Caco-2 (cell line): Measurements from ENCODE around the gene CCDC134. TPM values are rescaled to one million over a fixed set of nuclear protein-coding genes. Genes with fewer than 3 reads are reported as not detected.

Experiments
- BruUV-seq: library from RNA; stranded (reverse); fragments of 400-500 nt; replicated peaks from 2 replicates; lab custom pipeline; 2021; lab: Mats Ljungman, UMichigan
- CTCF ChIA-PET: fragments of 300-600 bp; sonication (Branson Sonifier 250); formaldehyde crosslinking; loops from one replicate; lab custom pipeline; 2022; ENCODE audit warnings: antibody characterized with exemption; lab: Charles Lee
- POLR2A ChIA-PET: fragments of 300-600 bp; sonication (Branson Sonifier 250); formaldehyde crosslinking; loops from one replicate; lab custom pipeline; 2022; ENCODE audit warnings: antibody characterized with exemption; lab: Charles Lee
- DNase-seq, 2 experiments: peaks; one replicate each; pipeline versions ENCODE4 v3.0.0 to v3.0.0-alpha.2; 2020 to 2022
- H3K27me3 ChIP-seq: replicated peaks from 2 replicates; pipeline ENCODE4 v1.6.0; 2011; ENCODE audit warnings: low read length; ENCODE audit not compliant: control insufficient read depth, insufficient read depth
- H3K36me3 ChIP-seq: 2 replicates; pipeline ENCODE4 v1.5.1; 2011; ENCODE audit warnings: low read length; ENCODE audit not compliant: control insufficient read depth, insufficient read depth
- H3K4me1 ChIP-seq: fragments of 250-450 bp; sonication (Bioruptor Pico); 2 replicates; pipeline ENCODE4 v1.5.1; 2020; ENCODE audit warnings: mild to moderate bottlenecking
- H3K4me3 ChIP-seq: 2 replicates; pipeline ENCODE4 v1.5.1; 2011; ENCODE audit warnings: low read depth, mild to moderate bottlenecking, control low read depth, low read length
- H3K9me3 ChIP-seq: fragments of 250-450 bp; sonication (Bioruptor Pico); 2 replicates; pipeline ENCODE4 v1.5.1; 2020; ENCODE audit warnings: mild to moderate bottlenecking, moderate library complexity
- H3K27ac Mint-ChIP-seq: one replicate; pipeline ENCODE4 v1.8.0; 2022; ENCODE audit warnings: mixed read lengths; ENCODE audit not compliant: unreplicated experiment
- H3K27me3 Mint-ChIP-seq: one replicate; pipeline ENCODE4 v1.8.0; 2022; ENCODE audit warnings: mixed read lengths; ENCODE audit not compliant: insufficient read depth, unreplicated experiment
- H3K36me3 Mint-ChIP-seq: one replicate; pipeline ENCODE4 v1.8.0; 2022; ENCODE audit warnings: mild to moderate bottlenecking, mixed read lengths; ENCODE audit not compliant: insufficient read depth, unreplicated experiment
- H3K4me1 Mint-ChIP-seq: one replicate; pipeline ENCODE4 v1.8.0; 2022; ENCODE audit warnings: low read depth, mixed read lengths; ENCODE audit not compliant: unreplicated experiment
- H3K4me3 Mint-ChIP-seq: one replicate; pipeline ENCODE4 v1.8.0; 2022; ENCODE audit warnings: mild to moderate bottlenecking, moderate library complexity, mixed read lengths; ENCODE audit not compliant: unreplicated experiment
- H3K9me3 Mint-ChIP-seq: one replicate; pipeline ENCODE4 v1.8.0; 2022; ENCODE audit warnings: mixed read lengths; ENCODE audit not compliant: unreplicated experiment
- CTCF ChIP-seq, 2 experiments: fragments of 200-600 bp in 1 of 2; IDR thresholded peaks; 1 replicate in 1 of 2; 2 replicates in 1 of 2; pipeline versions ENCODE4 v1.5.1 to v1.8.0; 2011 to 2022; ENCODE audit warnings: antibody characterized with exemption in 1 of 2, control low read depth in 1 of 2, inconsistent platforms in 1 of 2, low read depth in 1 of 2, low read length in 1 of 2, mild to moderate bottlenecking in 1 of 2, moderate library complexity in 1 of 2; ENCODE audit not compliant: insufficient read depth in 1 of 2, severe bottlenecking in 1 of 2, unreplicated experiment in 1 of 2
- intact Hi-C: fragments of 100-400 bp; cut with micrococcal nuclease; formaldehyde crosslinking; loops from one replicate; pipeline ENCODE4 v1.10.0; 2022; ENCODE audit not compliant: unreplicated experiment
- total RNA-seq: library from RNA; stranded (reverse); gene quantifications from 2 replicates; pipeline ENCODE4 v1.2.3, GENCODE V29; 2022

CCDC134 gene
- total RNA-seq, 1 experiment from 2014 or later: 24.8 TPM

DNA sequence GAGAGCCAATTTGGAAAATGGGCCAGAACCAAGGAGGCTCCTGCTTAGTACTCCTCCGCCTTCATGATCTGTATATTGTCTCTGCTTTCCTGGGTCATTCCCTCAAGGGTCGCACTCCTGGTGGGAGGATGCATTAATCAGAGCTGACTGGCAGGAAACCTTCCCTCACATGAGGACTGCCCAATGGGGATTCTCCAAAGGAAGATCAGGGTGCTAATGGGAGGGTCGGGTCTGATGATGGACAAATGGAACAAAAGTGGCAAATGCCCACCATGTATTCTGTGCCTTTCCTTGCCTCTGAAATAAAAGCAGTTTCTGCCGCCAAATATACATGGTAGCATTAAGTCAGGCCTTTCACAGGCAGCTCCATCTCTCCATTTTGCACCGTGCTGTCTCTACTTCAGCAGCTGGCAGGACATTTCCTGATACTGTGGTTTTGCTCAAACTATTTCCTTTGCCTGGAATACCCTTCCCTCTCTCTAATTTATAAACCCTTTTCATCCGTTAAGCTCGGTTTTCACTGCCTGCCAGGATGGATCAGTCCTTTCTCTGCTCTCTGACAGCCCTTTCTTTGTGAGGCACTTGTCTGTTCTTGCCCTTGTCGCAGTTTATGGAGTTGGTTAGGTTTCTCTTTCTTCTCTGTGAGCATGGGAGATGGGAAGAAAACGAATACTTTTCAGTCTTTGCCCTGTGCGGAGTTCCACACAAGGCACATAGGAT is 45.9 kb downstream of the CCDC134 start:
- no peaks in the 10 kb centered on the region for H3K27me3 ChIP-seq
- Mint-ChIP-seq H3K4me3 (peak overlapping the region; percentile 35), H3K27ac (peak overlapping the region; percentile 78), H3K4me1 (peaks cover 33% of the 10 kb centered on the region), H3K9me3 (no peaks in the 10 kb centered on the region), H3K27me3 (no peaks in the 10 kb centered on the region), H3K36me3 (peaks cover 23% of the 10 kb centered on the region)
- no peaks in the 10 kb centered on the region for H3K9me3 ChIP-seq
- no peak for DNase-seq
- no peak overlapping the region for H3K4me3 ChIP-seq
- ChIA-PET CTCF (interaction anchor here (0.6 to 1.7 kb wide), 6 partner anchors 11 to 149 kb away, joined by 3 to 6 read pairs (median 4); partner anchors contain the start of genes CENPM and SREBF2), POLR2A (interaction anchor here (0.6 to 1.6 kb wide), 5 partner anchors 12 to 100 kb away, joined by 3 to 18 read pairs (median 4); partner anchors contain the start of genes CCDC134, CENPM and SREBF2)
- BruUV-seq: no TSS peak
- H3K4me1 ChIP-seq: peaks cover 69% of the 10 kb centered on the region
- no peaks in the 10 kb centered on the region for H3K36me3 ChIP-seq
- TF ChIP-seq CTCF (IDR thresholded peaks at IDR 0.05; ENCODE audit: insufficient read depth in 1 of 2, low read depth in 1 of 2, low read length in 1 of 2, severe bottlenecking in 1 of 2, unreplicated experiment in 1 of 2): no peak
- intact Hi-C loops: loop anchor here (1.0 to 5.0 kb wide), 2 partner anchors 14 to 226 kb away; partner anchors contain the start of genes NAGA and PHETA2

DNA sequence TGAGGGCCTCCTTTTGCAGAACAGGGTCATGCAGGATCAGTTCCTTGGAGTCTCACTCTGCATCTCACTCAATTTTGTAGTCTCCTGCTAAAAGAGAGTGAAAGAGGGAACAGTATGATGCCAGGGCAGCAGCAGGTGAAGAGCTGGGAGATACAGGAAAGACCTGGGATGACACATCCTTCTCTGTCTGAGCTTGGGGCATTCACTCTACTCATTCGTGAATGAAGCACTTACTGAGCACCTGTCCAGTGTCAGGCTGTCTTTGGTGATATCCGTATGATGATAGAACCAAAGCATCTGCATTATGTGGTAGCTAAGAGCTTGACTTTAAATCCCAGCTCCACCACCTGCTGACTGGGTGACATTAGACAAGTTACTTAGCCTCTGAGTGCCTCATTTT is 46.8 kb downstream of the CCDC134 start:
- TF ChIP-seq CTCF (IDR thresholded peaks at IDR 0.05; ENCODE audit: insufficient read depth in 1 of 2, low read depth in 1 of 2, low read length in 1 of 2, severe bottlenecking in 1 of 2, unreplicated experiment in 1 of 2): no peak
- intact Hi-C loops: loop anchor here (5.0 kb wide), 1 partner anchor 225 kb away; the partner anchor contains the start of genes NAGA and PHETA2
- BruUV-seq: no TSS peak
- no peak overlapping the region for H3K4me3 ChIP-seq
- no peaks in the 10 kb centered on the region for H3K9me3 Mint-ChIP-seq
- H3K27ac Mint-ChIP-seq: peak overlapping the region; percentile 78
- H3K27me3 ChIP-seq: no peaks in the 10 kb centered on the region
- POLR2A ChIA-PET: interaction anchor here (0.7 to 1.1 kb wide), 2 partner anchors 21 to 100 kb away, joined by 3 read pairs; partner anchors contain the start of gene CENPM
- H3K36me3 ChIP-seq: no peaks in the 10 kb centered on the region
- H3K9me3 ChIP-seq: no peaks in the 10 kb centered on the region
- no peak for DNase-seq
- peaks cover 22% of the 10 kb centered on the region for H3K36me3 Mint-ChIP-seq
- H3K4me1 ChIP-seq: peaks cover 60% of the 10 kb centered on the region
- H3K4me1 Mint-ChIP-seq: peaks cover 35% of the 10 kb centered on the region
- H3K4me3 Mint-ChIP-seq: peak overlapping the region; percentile 35
- H3K27me3 Mint-ChIP-seq: no peaks in the 10 kb centered on the region
- CTCF ChIA-PET: interaction anchor here (0.7 to 1.7 kb wide), 3 partner anchors 10 to 101 kb away, joined by 3 to 6 read pairs (median 4); partner anchors contain the start of gene SREBF2

GRCh38 chr22:41848468-41848867 is 48.0 kb downstream of the CCDC134 start:
- CTCF ChIA-PET: no interaction called here

More at GRCh38 chr22:41848468-41848867, 48.0 kb downstream of the CCDC134 start:
- no peak overlapping the region for H3K4me3 Mint-ChIP-seq
- peak; percentile 53 to 70 for DNase-seq
- Histone ChIP-seq H3K4me3 (no peak overlapping the region), H3K9me3 (no peaks in the 10 kb centered on the region), H3K27me3 (no peaks in the 10 kb centered on the region), H3K4me1 (peaks cover 52% of the 10 kb centered on the region), H3K36me3 (0 out of 2 replicates have a peak, but pooled peaks cover 2% of the 10 kb centered on the region)
- H3K27ac Mint-ChIP-seq: no peak overlapping the region
- BruUV-seq: no TSS peak
- intact Hi-C loops: loop anchor here (5.0 kb wide), 1 partner anchor 224 kb away; the partner anchor contains the start of genes NAGA and PHETA2
- H3K36me3 Mint-ChIP-seq: peaks cover 22% of the 10 kb centered on the region
- no peaks in the 10 kb centered on the region for H3K9me3 Mint-ChIP-seq
- no peak for TF ChIP-seq CTCF (IDR thresholded peaks at IDR 0.05; ENCODE audit: insufficient read depth in 1 of 2, low read depth in 1 of 2, low read length in 1 of 2, severe bottlenecking in 1 of 2, unreplicated experiment in 1 of 2)
- H3K4me1 Mint-ChIP-seq: peaks cover 39% of the 10 kb centered on the region
- POLR2A ChIA-PET: no interaction called here
- no peaks in the 10 kb centered on the region for H3K27me3 Mint-ChIP-seq
